GM20431 (cell line): ENCODE measurements around the gene VIPR1.

Experiments
- in situ Hi-C: fragments of 300-500 bp; cut with MseI, MboI; formaldehyde crosslinking; loops from one replicate; pipeline ENCODE4 v1.15.0; 2020; ENCODE audit warnings: low sequenced_read_pairs; ENCODE audit not compliant: unreplicated experiment

Gene VIPR1

GRCh38 chr3:42527368-42527917, 25.0 kb downstream of the VIPR1 start:
- in situ Hi-C loops, result no loop called here

- in situ Hi-C loops, result no loop called here
These were observed 27.0 kb downstream of the VIPR1 start for GRCh38 chr3:42529468-42529867.

GRCh38 chr3:42530073-42530472, 27.6 kb downstream of the VIPR1 start:
- in situ Hi-C loops, result loop anchor here (10.0 kb wide), 1 partner anchor 275 kb away; no protein-coding TSS in a partner anchor

GRCh38 chr3:42531470-42531869, 29.0 kb downstream of the VIPR1 start:
- in situ Hi-C loops, result loop anchor here (10.0 kb wide), 1 partner anchor 277 kb away; no protein-coding TSS in a partner anchor

- in situ Hi-C loops, result loop anchor here (10.0 kb wide), 1 partner anchor 277 kb away; no protein-coding TSS in a partner anchor
These were observed 29.8 kb downstream of the VIPR1 start for GRCh38 chr3:42532229-42532628.

GRCh38 chr3:42533161-42533897, 30.9 kb downstream of the VIPR1 start:
- in situ Hi-C loops, result loop anchor here (10.0 kb wide), 1 partner anchor 279 kb away; no protein-coding TSS in a partner anchor

GRCh38 chr3:42535981-42536784, 33.7 kb downstream of the VIPR1 start:
- in situ Hi-C loops, result loop anchor here (10.0 kb wide), 1 partner anchor 281 kb away; no protein-coding TSS in a partner anchor

- in situ Hi-C loops, result loop anchor here (10.0 kb wide), 1 partner anchor 283 kb away; no protein-coding TSS in a partner anchor
These were observed 34.9 kb downstream of the VIPR1 start for GRCh38 chr3:42537350-42537749.

- in situ Hi-C loops, result loop anchor here (10.0 kb wide), 1 partner anchor 285 kb away; no protein-coding TSS in a partner anchor
These were observed 37.6 kb downstream of the VIPR1 start for GRCh38 chr3:42539871-42540714.

- in situ Hi-C loops, result no loop called here
These were observed 38.6 kb downstream of the VIPR1 start for GRCh38 chr3:42541079-42541478.

GRCh38 chr3:42544492-42545283, 42.2 kb downstream of the VIPR1 start:
- in situ Hi-C loops, result no loop called here

GRCh38 chr3:42545284-42545900, 42.9 kb downstream of the VIPR1 start:
- in situ Hi-C loops, result no loop called here

GRCh38 chr3:42546691-42547213, 44.3 kb downstream of the VIPR1 start:
- in situ Hi-C loops, result no loop called here

GRCh38 chr3:42547401-42547945, 45.0 kb downstream of the VIPR1 start:
- in situ Hi-C loops, result no loop called here

- in situ Hi-C loops, result no loop called here
These were observed 46.7 kb downstream of the VIPR1 start for GRCh38 chr3:42549131-42549530.

- in situ Hi-C loops, result loop anchor here (10.0 kb wide), 1 partner anchor 195 kb away; no protein-coding TSS in a partner anchor
These were observed 47.8 kb downstream of the VIPR1 start for GRCh38 chr3:42550250-42550649.

- in situ Hi-C loops, result loop anchor here (10.0 kb wide), 1 partner anchor 192 kb away; no protein-coding TSS in a partner anchor
These were observed 50.4 kb downstream of the VIPR1 start for GRCh38 chr3:42552830-42553229.
